GM06990 (cell line): ENCODE measurements around the gene EDA.
"Not testable (repeated sequence)": the region's sequence is repeated elsewhere in the genome, so short reads cannot be mapped to it uniquely, and the experiment has no call there.

Experiments used
- DNase-seq: peaks from one replicate; pipeline ENCODE4 v3.0.0-alpha.2; 2011; ENCODE audit not compliant: insufficient read length; ENCODE audit errors: extremely low read depth
- H3K27me3 ChIP-seq: replicated peaks from 2 replicates; pipeline ENCODE4 v1.6.0; 2011; ENCODE audit warnings: low read length; ENCODE audit not compliant: control insufficient read depth, insufficient read depth
- H3K36me3 ChIP-seq: 2 replicates; pipeline ENCODE4 v1.5.1; 2011; ENCODE audit warnings: low read length; ENCODE audit not compliant: control insufficient read depth, insufficient read depth
- H3K4me3 ChIP-seq: replicated peaks from 2 replicates; pipeline ENCODE4 v1.5.1; 2011; ENCODE audit warnings: low read depth, mild to moderate bottlenecking, control low read depth, low read length
- TF ChIP-seq, protein P1 (sequence below): IDR thresholded peaks from 2 replicates; pipeline ENCODE4 v1.5.1; 2011; ENCODE audit warnings: low read length, control low read depth, mild to moderate bottlenecking, inconsistent platforms; ENCODE audit not compliant: insufficient read depth, poor library complexity, severe bottlenecking

EDA gene

GRCh38 chrX:69815519-69815918, 199.6 kb downstream of the EDA start:
- no peak for DNase-seq
- H3K27me3 ChIP-seq: no peaks in the 10 kb centered on the region
- H3K4me3 ChIP-seq: no peak overlapping the region
- TF ChIP-seq, protein P1, sequence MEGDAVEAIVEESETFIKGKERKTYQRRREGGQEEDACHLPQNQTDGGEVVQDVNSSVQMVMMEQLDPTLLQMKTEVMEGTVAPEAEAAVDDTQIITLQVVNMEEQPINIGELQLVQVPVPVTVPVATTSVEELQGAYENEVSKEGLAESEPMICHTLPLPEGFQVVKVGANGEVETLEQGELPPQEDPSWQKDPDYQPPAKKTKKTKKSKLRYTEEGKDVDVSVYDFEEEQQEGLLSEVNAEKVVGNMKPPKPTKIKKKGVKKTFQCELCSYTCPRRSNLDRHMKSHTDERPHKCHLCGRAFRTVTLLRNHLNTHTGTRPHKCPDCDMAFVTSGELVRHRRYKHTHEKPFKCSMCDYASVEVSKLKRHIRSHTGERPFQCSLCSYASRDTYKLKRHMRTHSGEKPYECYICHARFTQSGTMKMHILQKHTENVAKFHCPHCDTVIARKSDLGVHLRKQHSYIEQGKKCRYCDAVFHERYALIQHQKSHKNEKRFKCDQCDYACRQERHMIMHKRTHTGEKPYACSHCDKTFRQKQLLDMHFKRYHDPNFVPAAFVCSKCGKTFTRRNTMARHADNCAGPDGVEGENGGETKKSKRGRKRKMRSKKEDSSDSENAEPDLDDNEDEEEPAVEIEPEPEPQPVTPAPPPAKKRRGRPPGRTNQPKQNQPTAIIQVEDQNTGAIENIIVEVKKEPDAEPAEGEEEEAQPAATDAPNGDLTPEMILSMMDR: no peak
- H3K36me3 ChIP-seq: no peaks in the 10 kb centered on the region

DNA sequence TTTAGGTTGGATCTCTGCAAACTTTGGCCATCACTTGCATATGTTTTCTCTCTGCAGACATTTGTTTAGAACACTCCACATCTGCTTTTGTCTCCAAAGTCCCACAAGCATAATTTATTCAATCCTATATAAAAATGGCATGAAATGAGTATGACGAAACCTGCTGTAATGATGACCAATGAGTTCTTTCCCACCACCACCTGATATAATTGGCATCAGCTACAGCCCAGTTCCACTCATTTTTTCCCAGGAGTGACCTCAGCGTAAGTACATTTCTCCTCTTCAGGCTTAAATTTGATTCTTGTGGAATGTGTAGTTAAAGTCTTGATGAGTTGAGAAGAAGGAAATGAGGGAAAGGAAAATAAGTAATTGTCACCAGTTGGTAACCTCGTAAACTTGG, 228.7 kb downstream of the EDA start:
- H3K4me3 ChIP-seq: no peak overlapping the region
- TF ChIP-seq, protein P1: no peak
- DNase-seq: no peak
- no peaks in the 10 kb centered on the region for H3K36me3 ChIP-seq
- H3K27me3 ChIP-seq: no peaks in the 10 kb centered on the region; the same call in 1 of the 2 replicates

GRCh38 chrX:69859999-69860398, 244.1 kb downstream of the EDA start:
- not testable (repeated sequence) for H3K27me3 ChIP-seq, DNase-seq, H3K36me3 ChIP-seq, H3K4me3 ChIP-seq

DNA sequence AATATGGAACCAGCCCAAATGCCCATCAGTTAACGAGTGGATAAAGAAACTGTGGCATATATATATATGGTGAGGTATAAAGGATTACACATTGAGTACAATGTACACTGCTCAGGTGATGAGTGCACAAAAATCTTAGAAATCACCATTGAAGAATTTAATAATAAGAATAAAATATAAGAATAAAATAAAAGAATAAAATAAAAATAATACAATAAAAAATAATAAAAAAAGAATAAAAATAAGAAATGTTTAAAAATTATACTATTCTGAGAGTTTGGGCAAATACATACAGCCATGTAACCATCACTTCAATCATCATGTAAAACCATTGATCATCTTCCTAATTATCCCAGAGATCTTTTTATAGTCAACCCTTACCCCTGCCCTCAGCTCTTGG, 260.3 kb downstream of the EDA start:
- DNase-seq: no peak

GRCh38 chrX:69884210-69884609, 268.3 kb downstream of the EDA start:
- H3K36me3 ChIP-seq: no peaks in the 10 kb centered on the region
- no peaks in the 10 kb centered on the region for H3K27me3 ChIP-seq
- DNase-seq: no peak
- H3K4me3 ChIP-seq: no peak overlapping the region
- TF ChIP-seq, protein P1: no peak

More for the DNA sequence above, 260.3 kb downstream of the EDA start:
- Histone ChIP-seq H3K27me3 (no peaks in the 10 kb centered on the region), H3K4me3 (no peak overlapping the region), H3K36me3 (no peaks in the 10 kb centered on the region)
- TF ChIP-seq, protein P1: no peak

DNA sequence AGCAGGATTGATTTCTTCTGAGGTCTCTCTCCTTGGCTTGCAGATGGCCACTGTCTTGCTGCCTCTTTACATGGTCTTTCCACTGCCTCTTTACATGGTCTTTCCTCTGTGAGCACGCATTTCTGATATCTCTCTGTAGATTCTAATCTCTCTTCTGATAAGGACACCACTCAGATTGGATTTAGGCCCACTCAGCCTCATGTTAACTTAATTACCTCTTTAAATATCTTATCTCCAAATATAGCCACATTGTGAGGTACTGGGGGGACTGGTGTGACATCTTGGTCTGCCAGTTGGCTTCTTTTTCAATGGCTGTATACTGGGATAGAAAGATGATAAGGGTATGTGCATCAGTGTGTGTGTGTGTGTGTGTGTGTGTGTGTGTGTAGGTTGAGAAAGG, 280.1 kb downstream of the EDA start:
- Histone ChIP-seq H3K36me3 (no peaks in the 10 kb centered on the region), H3K4me3 (no peak overlapping the region), H3K27me3 (no peaks in the 10 kb centered on the region)
- no peak for DNase-seq
- TF ChIP-seq, protein P1: no peak
